Measurements from ENCODE around the gene PTPRK.

PTPRK gene

DNA sequence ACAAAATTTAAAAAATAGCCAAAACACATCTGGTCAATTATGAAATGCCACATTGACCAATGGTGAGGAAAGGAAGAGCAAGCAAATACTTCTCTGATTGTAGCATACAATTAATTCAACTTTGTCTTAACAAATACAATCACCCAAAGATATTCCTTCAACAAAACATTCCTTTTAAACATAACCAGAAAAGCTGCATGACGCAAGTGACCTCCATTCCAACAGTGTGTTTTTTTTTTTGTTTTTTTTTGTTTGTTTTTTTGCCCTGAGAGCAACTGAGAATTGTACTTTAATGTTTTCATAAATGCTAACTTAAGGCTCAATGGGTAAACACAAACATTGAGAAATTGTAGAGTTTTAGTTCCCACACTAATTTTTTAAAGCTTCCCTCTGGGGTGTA is 184.4 kb downstream of the PTPRK start:
- H3K4me2 ChIP-seq (ENCODE audit: low read length) = no peak overlapping the region
- no peaks in the 10 kb centered on the region for H3K27me3 ChIP-seq (ENCODE audit: control insufficient read depth, insufficient read depth, low read length)
- no peaks in the 10 kb centered on the region for H3K9me3 ChIP-seq (replicated peaks; ENCODE audit: low read length)
- H3K4me1 ChIP-seq (ENCODE audit: control insufficient read depth, insufficient read depth, low read length) = no peaks in the 10 kb centered on the region
- no peak overlapping the region for H3K9ac ChIP-seq (ENCODE audit: low read depth, low read length)
- no peaks in the 10 kb centered on the region for H3K36me3 ChIP-seq (ENCODE audit: insufficient read depth, low read length)
- H3K4me3 ChIP-seq (ENCODE audit: low read length) = no peak overlapping the region

DNA sequence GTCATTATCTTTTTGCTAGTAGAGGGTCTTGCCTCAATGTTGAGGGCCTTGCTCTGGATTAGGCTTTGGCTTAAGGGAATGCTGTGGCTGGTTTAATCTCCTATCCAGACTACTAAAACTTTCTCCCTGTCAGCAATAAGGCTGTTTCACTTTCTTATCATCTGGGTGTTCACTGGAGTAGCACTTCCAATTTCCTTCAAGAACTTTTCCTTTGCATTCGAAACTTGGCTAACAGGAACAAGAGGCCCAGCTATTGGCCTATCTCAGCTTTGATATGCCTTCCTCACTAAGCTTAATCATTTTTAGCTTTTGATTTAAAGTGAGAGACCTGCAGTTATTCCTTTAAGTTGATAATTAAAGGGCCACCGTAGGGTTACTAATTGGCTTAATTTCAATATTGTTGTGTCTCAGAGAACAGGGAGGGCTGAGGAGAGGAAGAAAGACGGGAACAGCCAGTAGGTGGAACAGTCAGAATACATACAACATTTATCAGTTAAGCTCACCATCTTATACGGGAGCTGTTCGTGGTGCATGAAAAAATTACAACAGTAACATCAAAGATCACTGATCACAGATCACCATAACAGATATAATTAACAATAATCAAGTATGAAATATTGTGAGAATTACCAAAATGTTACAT is 186.7 kb downstream of the PTPRK start:
- no peaks in the 10 kb centered on the region for H3K9me3 ChIP-seq (replicated peaks; ENCODE audit: low read length)
- no peak overlapping the region for H3K4me2 ChIP-seq (ENCODE audit: low read length)
- H3K27me3 ChIP-seq (ENCODE audit: control insufficient read depth, insufficient read depth, low read length) = no peaks in the 10 kb centered on the region
- no peak overlapping the region for H3K4me3 ChIP-seq (ENCODE audit: low read length)
- H3K9ac ChIP-seq (ENCODE audit: low read depth, low read length) = no peak overlapping the region
- no peaks in the 10 kb centered on the region for H3K4me1 ChIP-seq (ENCODE audit: control insufficient read depth, insufficient read depth, low read length)
- no peaks in the 10 kb centered on the region for H3K36me3 ChIP-seq (ENCODE audit: insufficient read depth, low read length)

DNA sequence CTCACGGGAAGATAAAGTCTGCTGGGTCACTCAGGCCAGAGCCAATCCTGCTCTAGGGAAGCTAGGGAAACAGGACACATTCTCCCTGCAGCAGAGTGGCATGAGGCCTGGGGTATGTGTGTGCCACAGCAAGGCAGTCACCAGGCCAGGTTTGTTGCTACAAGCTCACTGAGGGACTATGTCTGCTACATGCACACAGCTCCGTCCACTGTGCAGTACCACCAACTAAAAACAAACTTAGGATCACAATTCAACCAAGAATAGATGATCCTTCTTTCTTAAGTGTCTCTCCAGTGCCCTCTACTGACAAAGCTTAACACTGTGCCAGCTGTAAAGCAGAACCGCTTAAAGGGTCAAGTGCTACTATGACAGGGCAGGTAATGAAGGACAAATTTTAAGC is 192.5 kb downstream of the PTPRK start:
- no peaks in the 10 kb centered on the region for H3K36me3 ChIP-seq (ENCODE audit: insufficient read depth, low read length)
- no peaks in the 10 kb centered on the region for H3K27me3 ChIP-seq (ENCODE audit: control insufficient read depth, insufficient read depth, low read length)
- H3K4me2 ChIP-seq (ENCODE audit: low read length) = no peak overlapping the region
- no peak overlapping the region for H3K4me3 ChIP-seq (ENCODE audit: low read length)
- H3K9me3 ChIP-seq (replicated peaks; ENCODE audit: low read length) = no peaks in the 10 kb centered on the region
- H3K4me1 ChIP-seq (ENCODE audit: control insufficient read depth, insufficient read depth, low read length) = no peaks in the 10 kb centered on the region
- no peak overlapping the region for H3K9ac ChIP-seq (ENCODE audit: low read depth, low read length)

DNA sequence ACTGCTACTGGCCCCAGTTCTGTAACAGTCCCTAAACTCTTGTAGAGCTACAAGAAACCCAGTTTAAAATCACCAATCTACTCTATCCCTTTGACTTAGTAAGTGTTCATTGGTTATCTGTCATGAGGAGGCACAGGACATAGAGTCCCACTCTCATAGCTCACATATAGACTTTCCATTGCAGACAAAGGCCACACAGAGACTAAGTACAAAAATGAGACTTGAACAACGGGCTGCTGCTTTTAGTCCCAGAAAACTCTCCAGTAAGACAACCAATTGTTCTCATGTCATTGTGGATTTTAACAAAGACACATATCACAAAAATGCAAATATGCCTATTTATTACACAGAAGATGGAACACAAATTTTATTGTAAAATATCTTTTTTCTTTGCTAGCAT is 197.4 kb downstream of the PTPRK start:
- Histone ChIP-seq H3K36me3 (ENCODE audit: insufficient read depth, low read length) (no peaks in the 10 kb centered on the region), H3K9me3 (replicated peaks; ENCODE audit: low read length) (no peaks in the 10 kb centered on the region), H3K4me3 (ENCODE audit: low read length) (no peak overlapping the region), H3K4me2 (ENCODE audit: low read length) (no peak overlapping the region), H3K4me1 (ENCODE audit: control insufficient read depth, insufficient read depth, low read length) (no peaks in the 10 kb centered on the region), H3K9ac (ENCODE audit: low read depth, low read length) (no peak overlapping the region), H3K27me3 (ENCODE audit: control insufficient read depth, insufficient read depth, low read length) (no peaks in the 10 kb centered on the region)

DNA sequence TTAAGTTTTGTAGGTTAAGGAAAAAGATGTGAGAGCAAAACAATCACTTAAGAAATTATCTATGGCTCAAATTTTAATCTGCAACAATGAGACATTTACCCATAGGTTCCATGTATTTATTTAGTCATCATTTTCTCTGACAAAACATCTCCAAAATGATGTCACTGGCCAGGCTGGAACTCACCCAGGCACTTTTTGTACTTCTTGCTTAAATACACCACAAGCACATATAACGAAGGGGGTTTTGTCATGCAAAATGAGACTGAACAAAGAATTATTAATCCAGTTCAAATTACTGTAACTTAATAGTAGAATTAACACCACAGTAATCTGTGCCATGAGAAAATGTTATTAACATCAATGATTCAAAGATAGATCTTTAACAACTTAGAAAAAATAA is 200.5 kb downstream of the PTPRK start:
- Histone ChIP-seq H3K27me3 (ENCODE audit: control insufficient read depth, insufficient read depth, low read length) (no peaks in the 10 kb centered on the region), H3K9me3 (replicated peaks; ENCODE audit: low read length) (no peaks in the 10 kb centered on the region), H3K9ac (ENCODE audit: low read depth, low read length) (no peak overlapping the region), H3K4me1 (ENCODE audit: control insufficient read depth, insufficient read depth, low read length) (no peaks in the 10 kb centered on the region), H3K36me3 (ENCODE audit: insufficient read depth, low read length) (no peaks in the 10 kb centered on the region), H3K4me3 (ENCODE audit: low read length) (no peak overlapping the region), H3K4me2 (ENCODE audit: low read length) (no peak overlapping the region)

DNA sequence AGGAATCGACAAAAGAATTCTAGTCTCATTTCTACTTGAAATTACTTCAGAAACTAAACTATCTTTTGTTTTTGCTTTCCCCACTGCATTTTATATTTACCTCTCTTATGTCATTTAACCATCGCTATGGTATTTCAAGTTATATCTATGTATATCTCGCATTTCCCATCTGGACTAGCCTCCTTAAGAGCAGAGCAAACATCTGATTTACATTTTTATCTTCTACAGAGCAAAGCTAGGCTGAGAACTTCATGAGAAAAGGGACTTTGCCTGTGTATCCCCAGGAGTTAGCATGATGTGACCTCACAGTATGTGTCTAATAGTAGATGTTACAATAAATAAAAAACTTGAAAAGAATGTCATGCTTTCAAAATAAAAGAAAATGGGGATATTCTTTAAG is 201.2 kb downstream of the PTPRK start:
- H3K9ac ChIP-seq (ENCODE audit: low read depth, low read length) = no peak overlapping the region
- no peaks in the 10 kb centered on the region for H3K9me3 ChIP-seq (replicated peaks; ENCODE audit: low read length)
- H3K27me3 ChIP-seq (ENCODE audit: control insufficient read depth, insufficient read depth, low read length) = no peaks in the 10 kb centered on the region
- no peak overlapping the region for H3K4me3 ChIP-seq (ENCODE audit: low read length)
- H3K4me1 ChIP-seq (ENCODE audit: control insufficient read depth, insufficient read depth, low read length) = no peaks in the 10 kb centered on the region
- no peaks in the 10 kb centered on the region for H3K36me3 ChIP-seq (ENCODE audit: insufficient read depth, low read length)
- no peak overlapping the region for H3K4me2 ChIP-seq (ENCODE audit: low read length)

DNA sequence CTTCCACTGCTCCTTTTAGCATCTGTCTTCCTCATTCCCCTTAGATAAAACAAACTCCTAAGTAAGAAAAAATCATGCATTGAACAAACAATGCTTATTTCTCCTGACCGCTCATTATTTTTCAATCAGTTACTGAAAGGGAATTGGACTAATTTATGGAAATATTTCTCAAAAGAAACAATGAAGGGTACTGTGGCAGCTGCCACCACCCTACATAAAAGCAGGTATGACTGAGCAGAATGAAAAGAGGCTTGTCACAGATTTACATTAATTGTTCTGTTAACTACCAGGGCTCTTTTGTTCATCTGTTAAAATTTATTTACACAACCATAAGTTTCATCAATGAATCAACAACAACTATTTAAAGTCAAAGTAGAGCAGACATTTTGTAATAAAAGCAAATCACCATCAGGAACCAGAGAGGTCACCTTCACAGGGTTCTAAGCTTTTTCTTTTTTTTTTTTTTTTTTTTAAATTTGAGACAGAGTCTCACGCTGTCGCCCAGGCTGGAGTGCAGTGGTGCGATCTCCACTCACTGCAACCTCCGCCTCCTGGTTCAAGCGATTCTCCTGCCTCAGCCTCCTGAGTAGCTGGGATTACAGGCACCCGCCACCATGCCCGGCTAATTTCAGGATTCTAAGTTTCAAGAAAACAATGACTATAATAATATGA is 204.0 kb downstream of the PTPRK start:
- Histone ChIP-seq H3K4me1 (ENCODE audit: control insufficient read depth, insufficient read depth, low read length) (no peaks in the 10 kb centered on the region), H3K4me3 (ENCODE audit: low read length) (no peak overlapping the region), H3K9ac (ENCODE audit: low read depth, low read length) (no peak overlapping the region), H3K9me3 (replicated peaks; ENCODE audit: low read length) (no peaks in the 10 kb centered on the region), H3K27me3 (ENCODE audit: control insufficient read depth, insufficient read depth, low read length) (no peaks in the 10 kb centered on the region), H3K4me2 (ENCODE audit: low read length) (no peak overlapping the region), H3K36me3 (ENCODE audit: insufficient read depth, low read length) (no peaks in the 10 kb centered on the region)

DNA sequence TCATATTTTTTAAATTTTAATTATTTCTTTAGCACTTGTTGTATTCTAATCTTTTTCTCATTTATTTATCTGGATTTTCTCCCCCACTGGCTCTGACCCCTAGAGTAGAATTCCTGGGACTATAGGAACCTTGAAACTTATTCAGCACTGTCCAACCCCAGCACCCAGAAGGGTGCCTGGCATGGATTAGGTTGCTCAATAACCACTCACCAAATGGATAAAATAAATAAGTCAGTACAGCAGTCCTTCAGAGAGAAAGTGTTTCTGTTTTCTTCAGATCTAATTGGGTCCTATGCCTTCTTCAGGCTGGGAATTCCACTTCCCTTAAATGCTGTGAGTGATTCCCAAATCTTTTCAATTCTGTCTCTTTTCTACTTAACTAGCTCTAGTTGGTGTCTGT is 206.2 kb downstream of the PTPRK start:
- Histone ChIP-seq H3K9me3 (replicated peaks; ENCODE audit: low read length) (no peaks in the 10 kb centered on the region), H3K4me3 (ENCODE audit: low read length) (no peak overlapping the region), H3K9ac (ENCODE audit: low read depth, low read length) (no peak overlapping the region), H3K4me2 (ENCODE audit: low read length) (no peak overlapping the region), H3K4me1 (ENCODE audit: control insufficient read depth, insufficient read depth, low read length) (no peaks in the 10 kb centered on the region), H3K36me3 (ENCODE audit: insufficient read depth, low read length) (no peaks in the 10 kb centered on the region), H3K27me3 (ENCODE audit: control insufficient read depth, insufficient read depth, low read length) (no peaks in the 10 kb centered on the region)

DNA sequence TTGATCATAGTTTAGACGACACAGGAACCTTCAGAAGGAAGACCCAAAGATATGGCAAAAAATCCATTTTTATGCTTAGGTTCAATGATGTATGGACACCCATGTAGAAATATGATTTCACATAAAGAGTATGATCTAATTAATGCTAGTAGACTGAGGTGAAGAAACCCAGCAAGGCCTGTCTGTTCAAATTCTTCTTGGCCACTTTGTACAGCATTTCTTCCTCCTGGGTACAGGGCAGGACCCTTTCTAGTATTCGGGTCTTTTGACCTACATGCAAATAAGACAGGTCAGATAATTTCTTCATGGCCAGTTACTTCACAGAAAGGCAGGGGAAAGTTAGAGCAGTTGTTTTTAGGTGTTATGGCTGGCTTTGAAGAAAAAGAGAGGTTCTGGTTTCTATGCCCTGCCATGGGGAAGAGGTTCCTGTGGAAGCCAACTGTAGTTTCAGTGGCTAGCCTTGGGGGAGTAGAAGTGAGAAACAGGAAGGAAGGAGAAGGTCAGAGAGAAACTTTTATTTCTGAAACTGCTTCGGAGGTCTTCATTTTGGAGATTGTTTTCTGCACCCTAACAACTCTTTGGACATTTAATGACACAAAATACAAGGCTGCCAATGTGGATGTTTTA is 208.3 kb downstream of the PTPRK start:
- no peak overlapping the region for H3K4me3 ChIP-seq (ENCODE audit: low read length)
- no peaks in the 10 kb centered on the region for H3K9me3 ChIP-seq (replicated peaks; ENCODE audit: low read length)
- no peaks in the 10 kb centered on the region for H3K36me3 ChIP-seq (ENCODE audit: insufficient read depth, low read length)
- H3K9ac ChIP-seq (ENCODE audit: low read depth, low read length) = no peak overlapping the region
- peaks cover 1% of the 10 kb centered on the region for H3K4me1 ChIP-seq (ENCODE audit: control insufficient read depth, insufficient read depth, low read length)
- H3K4me2 ChIP-seq (ENCODE audit: low read length) = no peak overlapping the region
- H3K27me3 ChIP-seq (ENCODE audit: control insufficient read depth, insufficient read depth, low read length) = no peaks in the 10 kb centered on the region

DNA sequence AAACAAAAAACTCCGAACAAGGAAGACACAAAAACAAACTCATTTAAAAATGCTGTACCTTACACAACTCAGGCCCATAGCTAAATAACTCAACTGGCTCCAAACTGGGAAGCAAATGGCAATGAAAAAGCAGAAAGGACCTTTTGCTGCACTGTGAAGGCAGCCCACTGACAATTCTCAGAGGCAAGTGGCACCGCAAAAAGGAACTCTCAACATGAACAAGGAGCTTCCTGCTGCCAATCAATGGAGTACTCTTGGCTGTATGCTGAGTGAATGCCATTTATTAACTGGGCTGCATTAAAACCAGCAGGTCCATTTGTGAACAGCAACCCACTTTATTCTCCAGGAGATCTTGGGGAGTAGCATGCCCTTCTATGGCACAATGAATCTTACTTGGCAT is 209.9 kb downstream of the PTPRK start:
- Histone ChIP-seq H3K4me1 (ENCODE audit: control insufficient read depth, insufficient read depth, low read length) (peaks cover 15% of the 10 kb centered on the region), H3K4me3 (ENCODE audit: low read length) (no peak overlapping the region), H3K4me2 (ENCODE audit: low read length) (no peak overlapping the region), H3K36me3 (ENCODE audit: insufficient read depth, low read length) (no peaks in the 10 kb centered on the region), H3K27me3 (ENCODE audit: control insufficient read depth, insufficient read depth, low read length) (no peaks in the 10 kb centered on the region), H3K9ac (ENCODE audit: low read depth, low read length) (no peak overlapping the region), H3K9me3 (replicated peaks; ENCODE audit: low read length) (no peaks in the 10 kb centered on the region)

DNA sequence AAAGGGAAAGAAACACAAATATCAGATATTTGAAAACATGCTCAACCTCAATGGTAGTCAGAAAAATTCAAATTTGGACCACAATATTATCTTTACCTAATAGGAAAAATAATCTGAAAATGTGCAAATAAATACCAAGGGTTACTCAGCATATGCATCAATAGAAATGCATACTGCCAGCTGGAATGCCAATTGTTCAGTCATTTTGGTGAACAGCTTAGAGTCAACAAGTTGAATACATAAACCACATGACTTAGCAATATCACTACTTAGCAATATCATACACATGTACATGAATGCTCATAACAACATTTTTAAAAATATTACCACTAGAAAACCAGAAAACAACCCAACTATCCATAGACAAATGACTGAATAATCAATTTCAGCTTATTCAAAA is 212.7 kb downstream of the PTPRK start:
- H3K36me3 ChIP-seq (ENCODE audit: insufficient read depth, low read length) = no peaks in the 10 kb centered on the region
- H3K4me3 ChIP-seq (ENCODE audit: low read length) = no peak overlapping the region
- H3K9ac ChIP-seq (ENCODE audit: low read depth, low read length) = no peak overlapping the region
- H3K9me3 ChIP-seq (replicated peaks; ENCODE audit: low read length) = no peaks in the 10 kb centered on the region
- no peaks in the 10 kb centered on the region for H3K27me3 ChIP-seq (ENCODE audit: control insufficient read depth, insufficient read depth, low read length)
- H3K4me2 ChIP-seq (ENCODE audit: low read length) = no peak overlapping the region
- H3K4me1 ChIP-seq (ENCODE audit: control insufficient read depth, insufficient read depth, low read length) = peaks cover 23% of the 10 kb centered on the region

DNA sequence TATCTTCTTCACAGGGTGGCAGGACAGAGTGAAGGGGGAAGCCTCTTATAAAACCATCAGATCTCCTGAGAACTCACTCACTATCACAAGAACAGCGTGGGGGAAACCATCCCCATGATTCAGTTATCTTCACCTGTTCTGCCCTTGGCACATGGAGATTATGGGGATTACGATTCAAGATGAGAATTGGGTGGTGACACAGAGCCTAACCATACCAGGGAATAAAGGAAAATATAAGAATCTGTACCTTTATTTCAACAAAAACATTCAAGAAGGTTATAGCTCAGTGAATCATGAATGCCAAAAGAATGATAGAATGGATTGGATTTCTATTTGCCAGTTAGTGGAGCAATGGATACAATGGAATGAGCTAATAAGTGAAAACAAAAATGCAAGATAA is 214.4 kb downstream of the PTPRK start:
- Histone ChIP-seq H3K4me3 (ENCODE audit: low read length) (no peak overlapping the region), H3K4me2 (ENCODE audit: low read length) (peak overlapping the region; percentile 31), H3K4me1 (ENCODE audit: control insufficient read depth, insufficient read depth, low read length) (peaks cover 23% of the 10 kb centered on the region), H3K9ac (ENCODE audit: low read depth, low read length) (no peak overlapping the region), H3K27me3 (ENCODE audit: control insufficient read depth, insufficient read depth, low read length) (no peaks in the 10 kb centered on the region), H3K36me3 (ENCODE audit: insufficient read depth, low read length) (no peaks in the 10 kb centered on the region), H3K9me3 (replicated peaks; ENCODE audit: low read length) (no peaks in the 10 kb centered on the region)
